ENCODE data around the gene SLC4A2. TPM values are rescaled to one million over a fixed set of nuclear protein-coding genes. Genes with fewer than 3 reads are reported as not detected.

Gene SLC4A2
- polyA plus RNA-seq, 3 donors, result 21.6 to 132 (median 23.8) TPM

- H3K27ac Mint-ChIP-seq, result no peak overlapping the region
- intact Hi-C loops (cut with micrococcal nuclease), result loop anchor here (2.0 to 5.0 kb wide), 4 partner anchors 48 to 179 kb away; no protein-coding TSS in a partner anchor
Observed at GRCh38 chr7:151123822-151124464, 64.6 kb downstream of the SLC4A2 start.

DNA sequence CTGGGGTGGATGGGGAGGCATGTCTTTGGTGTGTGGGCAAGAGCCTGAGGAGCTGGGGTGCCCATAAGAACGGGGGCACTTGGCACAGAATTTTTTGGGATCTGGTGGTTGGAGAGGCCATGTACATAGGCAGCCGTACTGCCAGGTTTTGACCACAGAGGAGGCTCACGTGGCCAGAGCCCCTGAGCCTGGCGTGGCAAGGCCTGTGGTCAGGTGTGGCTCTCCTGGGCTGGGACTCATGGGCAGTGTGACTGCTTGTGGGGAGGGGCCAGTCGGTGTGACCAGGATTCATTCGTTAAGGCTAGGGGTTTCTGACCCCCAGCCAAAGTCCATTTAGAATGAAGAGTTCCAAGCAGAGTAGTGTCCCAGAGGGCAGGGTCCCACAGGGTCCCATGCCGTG, 65.1 kb downstream of the SLC4A2 start:
- Mint-ChIP-seq H3K9me3 (peaks cover 0 to 2% (median 0%) of the 10 kb centered on the region in 7 donors), H3K27me3 (ENCODE audit: low read depth in 3 of 3) (peaks cover 2 to 15% (median 3%) of the 10 kb centered on the region in 3 donors), H3K4me3 (peak overlapping the region in 1 of 2 donors; percentile 11), H3K4me1 (no peaks in the 10 kb centered on the region), H3K27ac (no peak overlapping the region), H3K36me3 (peaks cover 64 to 71% of the 10 kb centered on the region in 2 donors)
- H3K4me3 ChIP-seq (replicated peaks in 1 of 3; ENCODE audit: low read depth in 2 of 3, low read length in 3 of 3), result no peak overlapping the region
- no peak overlapping the region for H2AFZ ChIP-seq (ENCODE audit: insufficient read depth, low read depth, low read length, poor library complexity, severe bottlenecking)
- no peaks in the 10 kb centered on the region for H3K27me3 ChIP-seq (ENCODE audit: control insufficient read depth in 2 of 2, insufficient read depth in 2 of 2, low read length in 2 of 2)
- no peak overlapping the region for H3K9ac ChIP-seq (ENCODE audit: insufficient read depth, low read length, poor library complexity, severe bottlenecking)
- no peaks in the 10 kb centered on the region for H3K9me3 ChIP-seq (replicated peaks in 1 of 2; ENCODE audit: control insufficient read depth in 1 of 2, insufficient read depth in 1 of 2, low read length in 2 of 2)
- intact Hi-C loops (cut with micrococcal nuclease), result loop anchor here (2.0 to 5.0 kb wide), 4 partner anchors 48 to 178 kb away; no protein-coding TSS in a partner anchor
- H3K27ac ChIP-seq (ENCODE audit: low read depth in 1 of 2, low read length in 2 of 2), result no peak overlapping the region
- no peaks in the 10 kb centered on the region for H3K4me1 ChIP-seq (ENCODE audit: control insufficient read depth in 1 of 2, insufficient read depth in 2 of 2, low read length in 2 of 2)
- WGBS (ENCODE audit: insufficient coverage), result 98% methylated on average over 7 of the region's 7 CpGs
- H3K79me2 ChIP-seq (ENCODE audit: insufficient read depth, low read length), result no peaks in the 10 kb centered on the region
- H3K4me2 ChIP-seq (replicated peaks; ENCODE audit: extremely low read depth, low read length, poor library complexity, severe bottlenecking), result no peak overlapping the region
- H3K36me3 ChIP-seq (replicated peaks in 1 of 2; ENCODE audit: control insufficient read depth in 1 of 2, insufficient read depth in 2 of 2, low read length in 2 of 2), result peaks cover 55 to 87% of the 10 kb centered on the region in 2 donors
- no peak for TF ChIP-seq CTCF (IDR thresholded peaks at IDR 0.05)
- H4K20me1 ChIP-seq (ENCODE audit: insufficient read depth, low read length), result peaks cover 82% of the 10 kb centered on the region
- no peak for DNase-seq

More at GRCh38 chr7:151123822-151124464, 64.6 kb downstream of the SLC4A2 start:
- peaks cover 0 to 2% (median 0%) of the 10 kb centered on the region in 7 donors for H3K9me3 Mint-ChIP-seq
- Histone ChIP-seq H3K36me3 (replicated peaks in 1 of 2; ENCODE audit: control insufficient read depth in 1 of 2, insufficient read depth in 2 of 2, low read length in 2 of 2) (peaks cover 54 to 87% of the 10 kb centered on the region in 2 donors), H3K27me3 (ENCODE audit: control insufficient read depth in 2 of 2, insufficient read depth in 2 of 2, low read length in 2 of 2) (no peaks in the 10 kb centered on the region), H3K4me2 (replicated peaks; ENCODE audit: extremely low read depth, low read length, poor library complexity, severe bottlenecking) (no peak overlapping the region), H3K27ac (ENCODE audit: low read depth in 1 of 2, low read length in 2 of 2) (no peak overlapping the region), H3K4me3 (replicated peaks in 1 of 3; ENCODE audit: low read depth in 2 of 3, low read length in 3 of 3) (no peak overlapping the region), H3K79me2 (ENCODE audit: insufficient read depth, low read length) (no peaks in the 10 kb centered on the region), H3K9me3 (replicated peaks in 1 of 2; ENCODE audit: control insufficient read depth in 1 of 2, insufficient read depth in 1 of 2, low read length in 2 of 2) (no peaks in the 10 kb centered on the region), H4K20me1 (ENCODE audit: insufficient read depth, low read length) (peaks cover 83% of the 10 kb centered on the region), H2AFZ (ENCODE audit: insufficient read depth, low read depth, low read length, poor library complexity, severe bottlenecking) (no peak overlapping the region), H3K9ac (ENCODE audit: insufficient read depth, low read length, poor library complexity, severe bottlenecking) (no peak overlapping the region), H3K4me1 (ENCODE audit: control insufficient read depth in 1 of 2, insufficient read depth in 2 of 2, low read length in 2 of 2) (no peaks in the 10 kb centered on the region)
- H3K36me3 Mint-ChIP-seq, result peaks cover 69 to 71% of the 10 kb centered on the region in 2 donors
- 45% methylated on average over 11 of the region's 24 CpGs for WGBS (ENCODE audit: insufficient coverage)
- H3K4me3 Mint-ChIP-seq, result no peak overlapping the region
- peak; percentile 93 for TF ChIP-seq CTCF (IDR thresholded peaks at IDR 0.05)
- no peaks in the 10 kb centered on the region for H3K4me1 Mint-ChIP-seq
- H3K27me3 Mint-ChIP-seq (ENCODE audit: low read depth in 3 of 3), result peaks cover 2 to 15% (median 3%) of the 10 kb centered on the region in 3 donors
- DNase-seq, result peak; percentile 53 to 72 (median 69)

Measured in CD14-positive monocyte (primary cell).